Measurements from ENCODE around the gene GLCE. TPM values are rescaled to one million over a fixed set of nuclear protein-coding genes. Genes with fewer than 3 reads are reported as not detected.

The GLCE gene
- total RNA-seq, 2 donors from 2014 or later = 16.3 to 17.2 TPM

DNA sequence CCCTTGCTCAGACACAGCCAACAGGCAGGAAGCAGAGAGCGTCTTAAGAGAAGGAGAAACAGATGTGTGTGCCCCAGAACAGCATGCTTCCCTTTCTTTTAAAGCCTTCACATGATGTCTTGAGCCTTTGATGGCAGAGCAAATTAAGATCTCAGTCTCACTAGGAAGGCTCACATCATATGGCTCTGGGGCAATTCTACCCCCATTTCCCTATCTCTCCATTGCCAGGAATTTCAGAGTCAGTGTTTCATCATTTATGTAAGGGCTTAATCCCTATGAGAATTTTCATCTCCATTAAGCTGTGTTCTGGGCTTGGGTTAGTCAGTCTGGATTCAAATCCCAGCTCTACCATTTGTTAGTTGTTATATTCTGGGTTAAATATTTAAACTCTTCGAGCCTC, 41.4 kb upstream of the GLCE start:
- Mint-ChIP-seq H3K27me3 (ENCODE audit: insufficient read depth) (peaks cover 47% of the 10 kb centered on the region), H3K27ac (no peak overlapping the region), H3K9me3 (no peaks in the 10 kb centered on the region), H3K4me3 (no peak overlapping the region), H3K36me3 (ENCODE audit: low read depth) (no peaks in the 10 kb centered on the region), H3K4me1 (peaks cover 47% of the 10 kb centered on the region)
- no peak for DNase-seq
- Histone ChIP-seq H3K4me1 (ENCODE audit: control insufficient read depth, insufficient read depth, low read length) (peaks cover 22% of the 10 kb centered on the region), H3K9me3 (ENCODE audit: control insufficient read depth, low read length) (no peaks in the 10 kb centered on the region), H3K27me3 (ENCODE audit: control insufficient read depth, insufficient read depth, low read length, poor library complexity, severe bottlenecking) (peaks cover 4% of the 10 kb centered on the region), H3K27ac (ENCODE audit: low read depth, low read length) (no peak overlapping the region), H3K9ac (ENCODE audit: extremely low read depth, low read length, poor library complexity, severe bottlenecking) (no peak overlapping the region), H3K36me3 (ENCODE audit: control insufficient read depth, insufficient read depth, low read length) (no peaks in the 10 kb centered on the region), H3K4me3 (ENCODE audit: low read length) (no peak overlapping the region)
- 76 to 99% methylated on average over 1 to 2 of the region's 2 CpGs for WGBS, 2 experiments (ENCODE audit: insufficient coverage in 1 of 2, insufficient read length in 1 of 2)
- TF ChIP-seq, protein P1, sequence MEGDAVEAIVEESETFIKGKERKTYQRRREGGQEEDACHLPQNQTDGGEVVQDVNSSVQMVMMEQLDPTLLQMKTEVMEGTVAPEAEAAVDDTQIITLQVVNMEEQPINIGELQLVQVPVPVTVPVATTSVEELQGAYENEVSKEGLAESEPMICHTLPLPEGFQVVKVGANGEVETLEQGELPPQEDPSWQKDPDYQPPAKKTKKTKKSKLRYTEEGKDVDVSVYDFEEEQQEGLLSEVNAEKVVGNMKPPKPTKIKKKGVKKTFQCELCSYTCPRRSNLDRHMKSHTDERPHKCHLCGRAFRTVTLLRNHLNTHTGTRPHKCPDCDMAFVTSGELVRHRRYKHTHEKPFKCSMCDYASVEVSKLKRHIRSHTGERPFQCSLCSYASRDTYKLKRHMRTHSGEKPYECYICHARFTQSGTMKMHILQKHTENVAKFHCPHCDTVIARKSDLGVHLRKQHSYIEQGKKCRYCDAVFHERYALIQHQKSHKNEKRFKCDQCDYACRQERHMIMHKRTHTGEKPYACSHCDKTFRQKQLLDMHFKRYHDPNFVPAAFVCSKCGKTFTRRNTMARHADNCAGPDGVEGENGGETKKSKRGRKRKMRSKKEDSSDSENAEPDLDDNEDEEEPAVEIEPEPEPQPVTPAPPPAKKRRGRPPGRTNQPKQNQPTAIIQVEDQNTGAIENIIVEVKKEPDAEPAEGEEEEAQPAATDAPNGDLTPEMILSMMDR (conservative IDR thresholded peaks at IDR 0.05) = no peak

- Mint-ChIP-seq H3K4me3 (no peak overlapping the region), H3K27ac (no peak overlapping the region), H3K27me3 (ENCODE audit: insufficient read depth) (peaks cover 40% of the 10 kb centered on the region), H3K4me1 (peaks cover 47% of the 10 kb centered on the region), H3K36me3 (ENCODE audit: low read depth) (no peaks in the 10 kb centered on the region), H3K9me3 (no peaks in the 10 kb centered on the region)
- Histone ChIP-seq H3K36me3 (ENCODE audit: control insufficient read depth, insufficient read depth, low read length) (no peaks in the 10 kb centered on the region), H3K27me3 (ENCODE audit: control insufficient read depth, insufficient read depth, low read length, poor library complexity, severe bottlenecking) (peaks cover 4% of the 10 kb centered on the region), H3K4me3 (ENCODE audit: low read length) (no peak overlapping the region), H3K27ac (ENCODE audit: low read depth, low read length) (no peak overlapping the region), H3K9ac (ENCODE audit: extremely low read depth, low read length, poor library complexity, severe bottlenecking) (no peak overlapping the region), H3K9me3 (ENCODE audit: control insufficient read depth, low read length) (no peaks in the 10 kb centered on the region), H3K4me1 (ENCODE audit: control insufficient read depth, insufficient read depth, low read length) (peaks cover 22% of the 10 kb centered on the region)
- TF ChIP-seq, protein P1 (conservative IDR thresholded peaks at IDR 0.05) = no peak
- no peak for DNase-seq
- 20% methylated on average over 2 to 5 of the region's 5 CpGs for WGBS, 2 experiments (ENCODE audit: insufficient coverage in 1 of 2, insufficient read length in 1 of 2)
These were observed 40.6 kb upstream of the GLCE start for GRCh38 chr15:69119683-69120395.

DNA sequence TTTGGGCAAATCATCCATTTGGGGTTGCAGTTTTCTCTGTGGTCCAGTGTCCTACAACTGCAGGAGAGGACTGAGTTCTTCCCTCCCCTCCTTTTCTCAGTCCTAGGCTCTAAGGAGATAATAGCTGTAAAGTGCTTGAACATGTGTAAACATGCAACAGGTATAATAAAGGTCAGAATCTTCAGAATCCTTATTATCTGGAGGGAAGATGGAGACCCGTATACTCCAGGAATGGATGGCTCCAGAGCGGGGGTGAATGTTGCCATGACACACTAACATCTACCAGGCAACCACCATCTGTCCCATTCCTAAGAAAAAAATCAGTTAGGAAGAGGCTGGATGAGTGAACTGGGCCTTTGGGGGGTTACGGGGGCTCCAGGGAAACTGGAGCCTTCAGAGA, 39.7 kb upstream of the GLCE start:
- peaks cover 38% of the 10 kb centered on the region for H3K27me3 Mint-ChIP-seq (ENCODE audit: insufficient read depth)
- no peaks in the 10 kb centered on the region for H3K9me3 Mint-ChIP-seq
- Histone ChIP-seq H3K9ac (ENCODE audit: extremely low read depth, low read length, poor library complexity, severe bottlenecking) (no peak overlapping the region), H3K4me1 (ENCODE audit: control insufficient read depth, insufficient read depth, low read length) (peaks cover 22% of the 10 kb centered on the region), H3K9me3 (ENCODE audit: control insufficient read depth, low read length) (no peaks in the 10 kb centered on the region), H3K4me3 (ENCODE audit: low read length) (no peak overlapping the region), H3K27me3 (ENCODE audit: control insufficient read depth, insufficient read depth, low read length, poor library complexity, severe bottlenecking) (peaks cover 4% of the 10 kb centered on the region), H3K27ac (ENCODE audit: low read depth, low read length) (no peak overlapping the region), H3K36me3 (ENCODE audit: control insufficient read depth, insufficient read depth, low read length) (no peaks in the 10 kb centered on the region)
- DNase-seq = no peak
- no peak overlapping the region for H3K4me3 Mint-ChIP-seq
- H3K27ac Mint-ChIP-seq = no peak overlapping the region
- peaks cover 55% of the 10 kb centered on the region for H3K4me1 Mint-ChIP-seq
- TF ChIP-seq, protein P1 (conservative IDR thresholded peaks at IDR 0.05) = no peak
- WGBS, 2 experiments (ENCODE audit: insufficient coverage in 1 of 2, insufficient read length in 1 of 2) = 94 to 100% methylated on average over 2 to 3 of the region's 3 CpGs
- no peaks in the 10 kb centered on the region for H3K36me3 Mint-ChIP-seq (ENCODE audit: low read depth)

Data from endodermal cell (in vitro differentiated cells).